ENCODE results near the gene IFNAR2. TPM values are rescaled to one million over a fixed set of nuclear protein-coding genes. Genes with fewer than 3 reads are reported as not detected.

The IFNAR2 gene
- total RNA-seq, 3 donors from 2014 or later: 10.4 to 16.5 (median 15.1) TPM

- Histone ChIP-seq H3K27me3 (no peaks in the 10 kb centered on the region), H3K4me1 (no peaks in the 10 kb centered on the region), H3K36me3 (no peaks in the 10 kb centered on the region), H3K4me3 (no peak overlapping the region), H3K9me3 (no peaks in the 10 kb centered on the region), H3K27ac (no peak overlapping the region)
- DNase-seq (ENCODE audit: low spot score in 2 of 2): no peak
- TF ChIP-seq CTCF (IDR thresholded peaks at IDR 0.05): no peak
- TF ChIP-seq POLR2A (IDR thresholded peaks at IDR 0.05): no peak
- TF ChIP-seq POLR2AphosphoS5 (IDR thresholded peaks at IDR 0.05): no peak
- intact Hi-C loops (cut with DNase I; ENCODE audit: low total_unique reads): loop anchor here (10.0 kb wide), 1 partner anchor 188 kb away; no protein-coding TSS in a partner anchor
Observed at GRCh38 chr21:33257094-33257803, 27.5 kb downstream of the IFNAR2 start.

GRCh38 chr21:33258475-33258874, 28.7 kb downstream of the IFNAR2 start:
- Histone ChIP-seq H3K4me1 (no peaks in the 10 kb centered on the region), H3K36me3 (no peaks in the 10 kb centered on the region), H3K27me3 (no peaks in the 10 kb centered on the region), H3K27ac (no peak overlapping the region), H3K4me3 (no peak overlapping the region), H3K9me3 (no peaks in the 10 kb centered on the region)
- TF ChIP-seq POLR2A (IDR thresholded peaks at IDR 0.05) (no peak), POLR2AphosphoS5 (IDR thresholded peaks at IDR 0.05) (no peak), CTCF (IDR thresholded peaks at IDR 0.05) (no peak)
- no peak for DNase-seq (ENCODE audit: low spot score in 2 of 2)
- intact Hi-C loops (cut with DNase I; ENCODE audit: low total_unique reads): loop anchor here (10.0 kb wide), 1 partner anchor 186 kb away; no protein-coding TSS in a partner anchor

- Histone ChIP-seq H3K27ac (no peak overlapping the region), H3K4me3 (no peak overlapping the region), H3K27me3 (no peaks in the 10 kb centered on the region), H3K36me3 (no peaks in the 10 kb centered on the region), H3K4me1 (no peaks in the 10 kb centered on the region), H3K9me3 (no peaks in the 10 kb centered on the region)
- TF ChIP-seq CTCF (IDR thresholded peaks at IDR 0.05) (no peak), POLR2AphosphoS5 (IDR thresholded peaks at IDR 0.05) (no peak), POLR2A (IDR thresholded peaks at IDR 0.05) (no peak)
- no peak for DNase-seq (ENCODE audit: low spot score in 2 of 2)
- intact Hi-C loops (cut with DNase I; ENCODE audit: low total_unique reads): loop anchor here (10.0 kb wide), 1 partner anchor 185 kb away; no protein-coding TSS in a partner anchor
Observed at GRCh38 chr21:33259428-33259827, 29.7 kb downstream of the IFNAR2 start.

- intact Hi-C loops (cut with DNase I; ENCODE audit: low total_unique reads): loop anchor here (10.0 kb wide), 1 partner anchor 185 kb away; no protein-coding TSS in a partner anchor
Observed at GRCh38 chr21:33259995-33260394, 30.3 kb downstream of the IFNAR2 start.

More at GRCh38 chr21:33259995-33260394, 30.3 kb downstream of the IFNAR2 start:
- H3K9me3 ChIP-seq: no peaks in the 10 kb centered on the region
- no peaks in the 10 kb centered on the region for H3K36me3 ChIP-seq
- no peak overlapping the region for H3K27ac ChIP-seq
- no peak overlapping the region for H3K4me3 ChIP-seq
- H3K4me1 ChIP-seq: no peaks in the 10 kb centered on the region
- no peak for DNase-seq (ENCODE audit: low spot score in 2 of 2)
- no peaks in the 10 kb centered on the region for H3K27me3 ChIP-seq
- TF ChIP-seq POLR2A (IDR thresholded peaks at IDR 0.05): no peak
- no peak for TF ChIP-seq POLR2AphosphoS5 (IDR thresholded peaks at IDR 0.05)
- no peak for TF ChIP-seq CTCF (IDR thresholded peaks at IDR 0.05)

Data from breast epithelium (tissue), 4 donors.